Keratinocyte (primary cell): Measurements from ENCODE around the gene CCNYL1.

Experiments
- EZH2 ChIP-seq: IDR thresholded peaks from one replicate; pipeline ENCODE4 v1.6.1; 2012; ENCODE audit warnings: inconsistent platforms, mild to moderate bottlenecking, low read length, moderate library complexity
- TF ChIP-seq, protein P1 (sequence below), 3 experiments: IDR thresholded peaks in 1 of 3; conservative IDR thresholded peaks in 1 of 3; optimal IDR thresholded peaks in 1 of 3; 2 replicates in 2 of 3; 3 replicates in 1 of 3; pipeline versions ENCODE3 to v1.5.1; 2011; ENCODE audit warnings: low read length in 3 of 3, mild to moderate bottlenecking in 3 of 3, moderate library complexity in 2 of 3, control low read depth in 1 of 3, inconsistent platforms in 1 of 3; ENCODE audit not compliant: insufficient read depth in 2 of 3; ENCODE audit errors: extremely low read depth in 1 of 3

GRCh38 chr2:207750345-207750744 lies 38.9 kb downstream of the CCNYL1 start:
- TF ChIP-seq, protein P1, sequence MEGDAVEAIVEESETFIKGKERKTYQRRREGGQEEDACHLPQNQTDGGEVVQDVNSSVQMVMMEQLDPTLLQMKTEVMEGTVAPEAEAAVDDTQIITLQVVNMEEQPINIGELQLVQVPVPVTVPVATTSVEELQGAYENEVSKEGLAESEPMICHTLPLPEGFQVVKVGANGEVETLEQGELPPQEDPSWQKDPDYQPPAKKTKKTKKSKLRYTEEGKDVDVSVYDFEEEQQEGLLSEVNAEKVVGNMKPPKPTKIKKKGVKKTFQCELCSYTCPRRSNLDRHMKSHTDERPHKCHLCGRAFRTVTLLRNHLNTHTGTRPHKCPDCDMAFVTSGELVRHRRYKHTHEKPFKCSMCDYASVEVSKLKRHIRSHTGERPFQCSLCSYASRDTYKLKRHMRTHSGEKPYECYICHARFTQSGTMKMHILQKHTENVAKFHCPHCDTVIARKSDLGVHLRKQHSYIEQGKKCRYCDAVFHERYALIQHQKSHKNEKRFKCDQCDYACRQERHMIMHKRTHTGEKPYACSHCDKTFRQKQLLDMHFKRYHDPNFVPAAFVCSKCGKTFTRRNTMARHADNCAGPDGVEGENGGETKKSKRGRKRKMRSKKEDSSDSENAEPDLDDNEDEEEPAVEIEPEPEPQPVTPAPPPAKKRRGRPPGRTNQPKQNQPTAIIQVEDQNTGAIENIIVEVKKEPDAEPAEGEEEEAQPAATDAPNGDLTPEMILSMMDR (optimal IDR thresholded peaks at IDR 0.05 in 1 of 3, IDR thresholded peaks at IDR 0.05 in 1 of 3, conservative IDR thresholded peaks at IDR 0.05 in 1 of 3; ENCODE audit: extremely low read depth in 1 of 3, insufficient read depth in 2 of 3, low read length in 3 of 3) = no peak
- no peak for TF ChIP-seq EZH2
